ENCODE data around the gene NFAT5. TPM values are rescaled to one million over a fixed set of nuclear protein-coding genes. Genes with fewer than 3 reads are reported as not detected.

The NFAT5 gene
- total and polyA plus RNA-seq, 9 of the 15 experiments (the other 6 are each of a cell fraction or from before 2014, with no cell fraction given): 0.78 to 20.5 (median 12.4) TPM

DNA sequence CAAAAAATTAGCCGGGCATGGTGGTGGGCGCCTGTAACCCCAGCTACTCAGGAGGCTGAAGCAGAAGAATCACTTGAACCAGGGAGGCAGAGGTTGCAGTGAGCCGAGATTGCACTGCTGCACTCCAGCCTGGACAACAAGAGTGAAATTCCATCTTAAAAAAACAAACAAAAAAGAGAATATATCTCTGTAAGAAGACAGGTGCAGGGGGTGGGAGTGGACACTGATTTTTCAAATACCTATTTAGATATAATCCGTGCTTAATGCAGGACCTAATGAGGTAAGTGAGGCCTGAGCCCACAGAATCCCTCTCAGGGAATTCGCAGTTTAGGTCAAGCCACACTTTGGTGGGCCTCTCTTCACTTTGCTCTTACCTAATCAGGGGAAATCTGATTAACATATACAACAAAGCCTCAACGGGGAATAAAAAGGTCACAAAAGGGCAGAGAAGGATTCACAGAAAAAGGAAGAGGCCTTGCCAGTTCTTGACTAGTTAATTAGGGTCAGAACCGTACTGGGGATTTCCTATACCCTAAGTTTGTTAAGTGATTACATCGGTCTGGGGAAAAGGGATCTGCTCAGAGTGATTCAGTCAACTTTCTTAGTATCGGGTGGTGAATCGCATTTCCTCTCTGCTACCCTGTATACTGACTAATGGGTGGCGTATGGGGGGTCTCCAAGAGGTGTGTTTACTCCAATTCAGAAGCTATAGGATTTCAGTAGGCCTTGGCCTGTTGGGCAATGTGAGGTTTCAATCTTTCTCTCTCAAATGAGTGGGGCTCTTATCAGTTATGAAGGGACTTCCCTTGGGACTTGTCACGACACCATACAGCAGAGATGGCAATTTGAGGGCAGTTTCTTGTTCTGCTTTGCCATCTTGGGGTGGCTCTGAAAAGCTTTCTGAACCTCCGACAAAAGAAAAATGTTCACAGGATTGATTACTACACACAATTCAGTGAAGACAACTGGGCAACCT is 1.9 kb upstream of the NFAT5 start (continued):
- TF ChIP-seq ESRRB (CRISPR knock-in tag; IDR thresholded peaks at IDR 0.05; ENCODE audit: borderline replicate concordance) (no peak), MEF2A (IDR thresholded peaks at IDR 0.05; ENCODE audit: control insufficient read depth, low read depth, low read length) (no peak), SPI1 (IDR thresholded peaks at IDR 0.05; ENCODE audit: borderline replicate concordance, low read depth, low read length) (no peak), NR4A1 (CRISPR knock-in tag; IDR thresholded peaks at IDR 0.05) (no peak), NR4A1 (tag; IDR thresholded peaks at IDR 0.05) (no peak), TCFL5 (CRISPR knock-in tag; conservative IDR thresholded peaks at IDR 0.05) (no peak), ZNF184 (CRISPR knock-in tag; IDR thresholded peaks at IDR 0.05) (no peak), ZNF431 (CRISPR knock-in tag; IDR thresholded peaks at IDR 0.05) (no peak), ZNF830 (CRISPR knock-in tag; IDR thresholded peaks at IDR 0.05) (no peak), MED1 (CRISPR knock-in tag; IDR thresholded peaks at IDR 0.05; ENCODE audit: borderline replicate concordance) (no peak), CHCHD3 (CRISPR knock-in tag; IDR thresholded peaks at IDR 0.05) (no peak), E2F3 (CRISPR knock-in tag; IDR thresholded peaks at IDR 0.05) (no peak), SNRNP70 (optimal IDR thresholded peaks at IDR 0.05; ENCODE audit: low read depth, low read length) (no peak)
- TF ChIP-seq, protein P1, sequence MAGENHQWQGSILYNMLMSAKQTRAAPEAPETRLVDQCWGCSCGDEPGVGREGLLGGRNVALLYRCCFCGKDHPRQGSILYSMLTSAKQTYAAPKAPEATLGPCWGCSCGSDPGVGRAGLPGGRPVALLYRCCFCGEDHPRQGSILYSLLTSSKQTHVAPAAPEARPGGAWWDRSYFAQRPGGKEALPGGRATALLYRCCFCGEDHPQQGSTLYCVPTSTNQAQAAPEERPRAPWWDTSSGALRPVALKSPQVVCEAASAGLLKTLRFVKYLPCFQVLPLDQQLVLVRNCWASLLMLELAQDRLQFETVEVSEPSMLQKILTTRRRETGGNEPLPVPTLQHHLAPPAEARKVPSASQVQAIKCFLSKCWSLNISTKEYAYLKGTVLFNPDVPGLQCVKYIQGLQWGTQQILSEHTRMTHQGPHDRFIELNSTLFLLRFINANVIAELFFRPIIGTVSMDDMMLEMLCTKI (IDR thresholded peaks at IDR 0.05; ENCODE audit: partially characterized antibody): no peak
- TF ChIP-seq, protein P2, sequence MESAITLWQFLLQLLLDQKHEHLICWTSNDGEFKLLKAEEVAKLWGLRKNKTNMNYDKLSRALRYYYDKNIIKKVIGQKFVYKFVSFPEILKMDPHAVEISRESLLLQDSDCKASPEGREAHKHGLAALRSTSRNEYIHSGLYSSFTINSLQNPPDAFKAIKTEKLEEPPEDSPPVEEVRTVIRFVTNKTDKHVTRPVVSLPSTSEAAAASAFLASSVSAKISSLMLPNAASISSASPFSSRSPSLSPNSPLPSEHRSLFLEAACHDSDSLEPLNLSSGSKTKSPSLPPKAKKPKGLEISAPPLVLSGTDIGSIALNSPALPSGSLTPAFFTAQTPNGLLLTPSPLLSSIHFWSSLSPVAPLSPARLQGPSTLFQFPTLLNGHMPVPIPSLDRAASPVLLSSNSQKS (CRISPR knock-in tag; IDR thresholded peaks at IDR 0.05): no peak
- TF ChIP-seq, protein P3, sequence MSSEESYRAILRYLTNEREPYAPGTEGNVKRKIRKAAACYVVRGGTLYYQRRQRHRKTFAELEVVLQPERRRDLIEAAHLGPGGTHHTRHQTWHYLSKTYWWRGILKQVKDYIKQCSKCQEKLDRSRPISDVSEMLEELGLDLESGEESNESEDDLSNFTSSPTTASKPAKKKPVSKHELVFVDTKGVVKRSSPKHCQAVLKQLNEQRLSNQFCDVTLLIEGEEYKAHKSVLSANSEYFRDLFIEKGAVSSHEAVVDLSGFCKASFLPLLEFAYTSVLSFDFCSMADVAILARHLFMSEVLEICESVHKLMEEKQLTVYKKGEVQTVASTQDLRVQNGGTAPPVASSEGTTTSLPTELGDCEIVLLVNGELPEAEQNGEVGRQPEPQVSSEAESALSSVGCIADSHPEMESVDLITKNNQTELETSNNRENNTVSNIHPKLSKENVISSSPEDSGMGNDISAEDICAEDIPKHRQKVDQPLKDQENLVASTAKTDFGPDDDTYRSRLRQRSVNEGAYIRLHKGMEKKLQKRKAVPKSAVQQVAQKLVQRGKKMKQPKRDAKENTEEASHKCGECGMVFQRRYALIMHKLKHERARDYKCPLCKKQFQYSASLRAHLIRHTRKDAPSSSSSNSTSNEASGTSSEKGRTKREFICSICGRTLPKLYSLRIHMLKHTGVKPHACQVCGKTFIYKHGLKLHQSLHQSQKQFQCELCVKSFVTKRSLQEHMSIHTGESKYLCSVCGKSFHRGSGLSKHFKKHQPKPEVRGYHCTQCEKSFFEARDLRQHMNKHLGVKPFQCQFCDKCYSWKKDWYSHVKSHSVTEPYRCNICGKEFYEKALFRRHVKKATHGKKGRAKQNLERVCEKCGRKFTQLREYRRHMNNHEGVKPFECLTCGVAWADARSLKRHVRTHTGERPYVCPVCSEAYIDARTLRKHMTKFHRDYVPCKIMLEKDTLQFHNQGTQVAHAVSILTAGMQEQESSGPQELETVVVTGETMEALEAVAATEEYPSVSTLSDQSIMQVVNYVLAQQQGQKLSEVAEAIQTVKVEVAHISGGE (CRISPR knock-in tag; IDR thresholded peaks at IDR 0.05): no peak
- TF ChIP-seq, protein P4, sequence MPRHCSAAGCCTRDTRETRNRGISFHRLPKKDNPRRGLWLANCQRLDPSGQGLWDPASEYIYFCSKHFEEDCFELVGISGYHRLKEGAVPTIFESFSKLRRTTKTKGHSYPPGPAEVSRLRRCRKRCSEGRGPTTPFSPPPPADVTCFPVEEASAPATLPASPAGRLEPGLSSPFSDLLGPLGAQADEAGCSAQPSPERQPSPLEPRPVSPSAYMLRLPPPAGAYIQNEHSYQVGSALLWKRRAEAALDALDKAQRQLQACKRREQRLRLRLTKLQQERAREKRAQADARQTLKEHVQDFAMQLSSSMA (CRISPR knock-in tag; IDR thresholded peaks at IDR 0.05): no peak
- TF ChIP-seq, protein P5, sequence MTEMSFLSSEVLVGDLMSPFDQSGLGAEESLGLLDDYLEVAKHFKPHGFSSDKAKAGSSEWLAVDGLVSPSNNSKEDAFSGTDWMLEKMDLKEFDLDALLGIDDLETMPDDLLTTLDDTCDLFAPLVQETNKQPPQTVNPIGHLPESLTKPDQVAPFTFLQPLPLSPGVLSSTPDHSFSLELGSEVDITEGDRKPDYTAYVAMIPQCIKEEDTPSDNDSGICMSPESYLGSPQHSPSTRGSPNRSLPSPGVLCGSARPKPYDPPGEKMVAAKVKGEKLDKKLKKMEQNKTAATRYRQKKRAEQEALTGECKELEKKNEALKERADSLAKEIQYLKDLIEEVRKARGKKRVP (CRISPR knock-in tag; IDR thresholded peaks at IDR 0.05): 0 out of 2 replicates have a peak, but pooled peaks have one; percentile 49

Measured in K562 (cell line).